ENCODE measurements around the gene HOXC10.

The HOXC10 gene

GRCh38 chr12:53984901-53985691 lies at the start of gene HOXC10:
Gene HOXC10 (plus strand): TSS chr12:53985146. CDS start chr12:53985260, 114 bp downstream.
- peak; percentile 96 for DNase-seq (ENCODE audit: low spot score)

- DNase-seq (ENCODE audit: low spot score): no peak
Measured at GRCh38 chr12:53935383-53936341, 49.3 kb upstream of the HOXC10 start.

GRCh38 chr12:53937099-53937498 lies 47.8 kb upstream of the HOXC10 start:
- DNase-seq (ENCODE audit: low spot score): no peak

GRCh38 chr12:53937596-53938325 lies 47.2 kb upstream of the HOXC10 start:
- DNase-seq (ENCODE audit: low spot score): no peak

- DNase-seq (ENCODE audit: low spot score): peak; percentile 100
Measured at GRCh38 chr12:53938326-53939140, 46.4 kb upstream of the HOXC10 start, which contains the start of gene HOXC13. Gene HOXC13 (plus strand): TSS chr12:53938831. CDS start chr12:53938907, 76 bp downstream.

GRCh38 chr12:53939141-53940108 lies 45.5 kb upstream of the HOXC10 start:
- no peak for DNase-seq (ENCODE audit: low spot score)

- DNase-seq (ENCODE audit: low spot score): no peak
Measured at GRCh38 chr12:53940443-53941014, 44.4 kb upstream of the HOXC10 start.

GRCh38 chr12:53941187-53941586 lies 43.8 kb upstream of the HOXC10 start:
- no peak for DNase-seq (ENCODE audit: low spot score)

- DNase-seq (ENCODE audit: low spot score): no peak
Measured at GRCh38 chr12:53941750-53942149, 43.2 kb upstream of the HOXC10 start.

- no peak for DNase-seq (ENCODE audit: low spot score)
Measured at GRCh38 chr12:53942467-53942997, 42.4 kb upstream of the HOXC10 start.

GRCh38 chr12:53944209-53944608 lies 40.7 kb upstream of the HOXC10 start:
- no peak for DNase-seq (ENCODE audit: low spot score)

GRCh38 chr12:53944907-53945847 lies 39.8 kb upstream of the HOXC10 start:
- no peak for DNase-seq (ENCODE audit: low spot score)

GRCh38 chr12:53947743-53948142 lies 37.2 kb upstream of the HOXC10 start:
- no peak for DNase-seq (ENCODE audit: low spot score)

GRCh38 chr12:53948650-53949593 lies 36.0 kb upstream of the HOXC10 start:
- DNase-seq (ENCODE audit: low spot score): peak; percentile 78

- peak; percentile 65 for DNase-seq (ENCODE audit: low spot score)
Measured at GRCh38 chr12:53949631-53950436, 35.1 kb upstream of the HOXC10 start.

- peak; percentile 70 for DNase-seq (ENCODE audit: low spot score)
Measured at GRCh38 chr12:53950437-53950773, 34.5 kb upstream of the HOXC10 start.

Measured in HuH-7 (cell line).